Heart left ventricle (tissue), 13 donors: ENCODE data around the gene LIPN.

Experiments
- POLR2A ChIP-seq, 2 donors: fragments of 450-650 bp; IDR thresholded peaks; one replicate each; pipeline ENCODE4 v1.6.1; 2017; ENCODE audit warnings: antibody characterized with exemption in 2 of 2, mild to moderate bottlenecking in 2 of 2, moderate library complexity in 2 of 2
- TF ChIP-seq, protein P1 (sequence below), 12 donors: fragments of 200-600 bp; sonication (generic) in 4 of 12; IDR thresholded peaks; one replicate each; pipeline versions ENCODE4 v1.5.0 to v1.8.0; 2018 to 2022; ENCODE audit warnings: antibody characterized with exemption in 12 of 12, mild to moderate bottlenecking in 5 of 12
- donor health status: ischemic (EF 13 %, LVEDD 7.1; RV severe dilation, severe dysfunction).
- donor health status: DM: no; HTN: yes; CAD: no.
- donor health status: DM: no; HTN: no; CAD: no.
- donor health status: ischemic (EF 25% LVEDD 6.9; RV normal size, moderate dysfunction).
- donor health status: ischemic (EF 25% LVEDD 5.7; RV mildly dilated, moderate dysfunction).
- donor health status: ischemic (EF 35%, LVEDD 5.7; RV mildly dilated, moderate dysfunction).
- donor health status: nonischemic (EF 11% LVEDD 7.7; RV severe dilation, severe dysfunction).
- donor health status: DM: yes; HTN: yes; CAD: no.
- donor health status: PGD.
- donor health status: ischemic (EF 29% LVEDD 5.4; RV normal size, mild dysfunction).
- donor health status: nonischemic (EF 23%, LVEDD 6.1; RV moderate dilation, normal function).

DNA sequence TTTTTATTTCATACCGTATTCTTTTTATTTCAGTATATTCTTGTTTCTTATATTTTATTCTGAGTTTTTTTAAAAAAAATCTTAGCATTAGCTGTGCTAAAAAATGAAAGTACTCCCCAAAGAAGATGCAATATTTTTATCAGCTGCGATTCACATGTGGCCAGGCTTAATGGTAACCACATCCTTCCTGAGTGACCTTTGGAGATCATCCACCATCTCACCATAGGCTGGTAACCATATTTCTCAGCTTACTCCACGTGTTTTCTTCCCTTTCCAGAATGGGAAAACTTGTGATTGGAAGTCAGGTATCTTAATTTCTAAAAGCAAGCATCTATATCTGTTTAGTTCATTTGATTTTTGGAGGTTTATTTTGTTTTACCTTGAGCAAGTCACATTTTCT lies 23.9 kb downstream of the LIPN start:
- no peak for TF ChIP-seq POLR2A (IDR thresholded peaks at IDR 0.05)
- TF ChIP-seq, protein P1, sequence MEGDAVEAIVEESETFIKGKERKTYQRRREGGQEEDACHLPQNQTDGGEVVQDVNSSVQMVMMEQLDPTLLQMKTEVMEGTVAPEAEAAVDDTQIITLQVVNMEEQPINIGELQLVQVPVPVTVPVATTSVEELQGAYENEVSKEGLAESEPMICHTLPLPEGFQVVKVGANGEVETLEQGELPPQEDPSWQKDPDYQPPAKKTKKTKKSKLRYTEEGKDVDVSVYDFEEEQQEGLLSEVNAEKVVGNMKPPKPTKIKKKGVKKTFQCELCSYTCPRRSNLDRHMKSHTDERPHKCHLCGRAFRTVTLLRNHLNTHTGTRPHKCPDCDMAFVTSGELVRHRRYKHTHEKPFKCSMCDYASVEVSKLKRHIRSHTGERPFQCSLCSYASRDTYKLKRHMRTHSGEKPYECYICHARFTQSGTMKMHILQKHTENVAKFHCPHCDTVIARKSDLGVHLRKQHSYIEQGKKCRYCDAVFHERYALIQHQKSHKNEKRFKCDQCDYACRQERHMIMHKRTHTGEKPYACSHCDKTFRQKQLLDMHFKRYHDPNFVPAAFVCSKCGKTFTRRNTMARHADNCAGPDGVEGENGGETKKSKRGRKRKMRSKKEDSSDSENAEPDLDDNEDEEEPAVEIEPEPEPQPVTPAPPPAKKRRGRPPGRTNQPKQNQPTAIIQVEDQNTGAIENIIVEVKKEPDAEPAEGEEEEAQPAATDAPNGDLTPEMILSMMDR (IDR thresholded peaks at IDR 0.05) = no peak
